HepG2 (cell line): Measurements from ENCODE around the gene NBEAL1. TPM values are rescaled to one million over a fixed set of nuclear protein-coding genes. Genes with fewer than 3 reads are reported as not detected.

Experiments
- ARNT ChIP-seq: fragments of 450-650 bp; IDR thresholded peaks from 2 replicates; pipeline ENCODE4 v1.6.1; 2017
- CREB3 ChIP-seq: sonication (generic); formaldehyde crosslinking; IDR thresholded peaks from 2 replicates; pipeline ENCODE4 v1.5.0; 2020; ENCODE audit warnings: missing genetic modification reagents
- DRAP1 ChIP-seq: IDR thresholded peaks from 2 replicates; pipeline ENCODE4 v1.6.1; 2016; ENCODE audit warnings: missing genetic modification reagents, missing compliant biosample characterization
- GATAD1 ChIP-seq: IDR thresholded peaks from 2 replicates; pipeline ENCODE4 v1.6.1; 2016; ENCODE audit warnings: missing genetic modification reagents, missing compliant biosample characterization
- GFI1 ChIP-seq: sonication (generic); formaldehyde crosslinking; IDR thresholded peaks from 2 replicates; pipeline ENCODE4 v1.5.0; 2020; ENCODE audit warnings: missing genetic modification reagents, mild to moderate bottlenecking, borderline replicate concordance
- HMGXB3 ChIP-seq: sonication (generic); formaldehyde crosslinking; IDR thresholded peaks from 2 replicates; pipeline ENCODE4 v1.4.0; 2020; ENCODE audit warnings: missing genetic modification reagents, borderline replicate concordance
- LBX2 ChIP-seq: sonication (generic); formaldehyde crosslinking; IDR thresholded peaks from 2 replicates; pipeline ENCODE4 v1.5.0; 2020; ENCODE audit warnings: missing genetic modification reagents, mild to moderate bottlenecking, borderline replicate concordance
- PRDM4 ChIP-seq: sonication (generic); formaldehyde crosslinking; IDR thresholded peaks from 2 replicates; pipeline ENCODE4 v1.9.0; 2021; ENCODE audit warnings: missing genetic modification reagents, borderline replicate concordance
- TRAFD1 ChIP-seq: sonication (generic); formaldehyde crosslinking; IDR thresholded peaks from 2 replicates; pipeline ENCODE4 v1.5.1; 2020; ENCODE audit warnings: missing genetic modification reagents, mild to moderate bottlenecking, borderline replicate concordance
- ZNF275 ChIP-seq: sonication (generic); formaldehyde crosslinking; IDR thresholded peaks from 2 replicates; pipeline ENCODE4 v1.8.0; 2022; ENCODE audit warnings: missing genetic modification reagents, mild to moderate bottlenecking, inconsistent platforms, borderline replicate concordance
- ZNF598 ChIP-seq: sonication (generic); formaldehyde crosslinking; IDR thresholded peaks from 2 replicates; pipeline ENCODE4 v1.5.1; 2020; ENCODE audit warnings: mild to moderate bottlenecking, missing genetic modification reagents, borderline replicate concordance
- ZNF615 ChIP-seq: sonication (generic); formaldehyde crosslinking; IDR thresholded peaks from 2 replicates; pipeline ENCODE4 v1.5.0; 2020; ENCODE audit warnings: mild to moderate bottlenecking, missing genetic modification reagents, borderline replicate concordance
- ZNF768 ChIP-seq: sonication (generic); formaldehyde crosslinking; IDR thresholded peaks from 2 replicates; pipeline ENCODE4 v1.4.0; 2020; ENCODE audit warnings: missing genetic modification reagents
- ZNF841 ChIP-seq: sonication (generic); formaldehyde crosslinking; IDR thresholded peaks from 2 replicates; pipeline ENCODE4 v1.8.1; 2023; ENCODE audit warnings: missing genetic modification reagents, borderline replicate concordance
- polyA plus RNA-seq, 8 experiments: library from polyadenylated mRNA; depleted of rRNA in 3 of 8; stranded (reverse) in 7 of 8; unstranded in 1 of 8; fragments of >200 nt; fragmentation: Illumina TruSeq in 4 of 8; extraction: Trizol in 4 of 8; gene quantifications; 2 replicates each; pipeline versions ENCODE4 v1.2.1 to v1.2.3, GENCODE V29; 2011 to 2016; ENCODE audit warnings: low read depth in 4 of 8, missing spikeins in 1 of 8, mixed read lengths in 1 of 8; ENCODE audit not compliant: insufficient read depth in 1 of 8
- total RNA-seq, 5 experiments: library from RNA; depleted of rRNA; stranded (reverse); fragments of >200 nt; fragmentation: Illumina TruSeq; extraction: Trizol; gene quantifications; 2 replicates each; pipeline ENCODE4 v1.2.3, GENCODE V29; 2016; ENCODE audit warnings: low read depth in 1 of 5

Gene NBEAL1
- total and polyA plus RNA-seq, 2 of the 13 experiments (the other 11 are each of a cell fraction or from before 2014, with no cell fraction given) = 6.4 to 15.7 TPM

- no peak for TF ChIP-seq HMGXB3 (CRISPR knock-in tag)
- TF ChIP-seq DRAP1 (CRISPR knock-in tag) = peak; percentile 91
- TF ChIP-seq TRAFD1 (CRISPR knock-in tag) = no peak
- peak; percentile 73; the same call in 1 of the 2 replicates for TF ChIP-seq LBX2 (CRISPR knock-in tag)
- peak; percentile 62; the same call in 1 of the 2 replicates for TF ChIP-seq PRDM4 (CRISPR knock-in tag)
- TF ChIP-seq ZNF615 (CRISPR knock-in tag) = no peak
- TF ChIP-seq CREB3 (CRISPR knock-in tag) = no peak
- peak; percentile 72 for TF ChIP-seq GFI1
- TF ChIP-seq ZNF768 (CRISPR knock-in tag) = peak; percentile 64; the same call in 1 of the 2 replicates
- TF ChIP-seq ZNF598 = peak; percentile 15; the same call in 1 of the 2 replicates
- TF ChIP-seq ZNF841 (CRISPR knock-in tag) = no peak
- TF ChIP-seq GATAD1 = peak; percentile 86
- no peak for TF ChIP-seq ARNT
- peak; percentile 32; the same call in 1 of the 2 replicates for TF ChIP-seq ZNF275 (CRISPR knock-in tag)
These were observed at the start of gene NBEAL1 (continued) for GRCh38 chr2:203014456-203015199.
